A549 (cell line): ENCODE data around the gene RASSF3. TPM values are rescaled to one million over a fixed set of nuclear protein-coding genes. Genes with fewer than 3 reads are reported as not detected.
A peak's percentile ranks its signal among the peaks of the same experiment; 100 is the strongest.

ENCODE experiments used
- ATAC-seq, 2 experiments: fragments of 200-7000 bp in 1 of 2; fragments of >200 bp in 1 of 2; cut with Nextera tagmentation in 1 of 2; cut with Tn5 transposase in 1 of 2; 3 replicates each; pipeline versions ENCODE4 v1.8.0 to v1.9.1; 2018 to 2020; ENCODE audit warnings: mild to moderate bottlenecking in 1 of 2, moderate library complexity in 1 of 2
- CTCF ChIA-PET: fragments of 300-600 bp; sonication (Branson Sonifier 250); formaldehyde crosslinking; extraction: SDS; loops from one replicate; lab custom pipeline; 2021; ENCODE audit warnings: antibody characterized with exemption, inconsistent platforms; lab: Yijun Ruan, JAX
- POLR2A ChIA-PET: fragments of 350-600 bp; formaldehyde crosslinking; extraction: SDS; loops from one replicate; lab custom pipeline; 2021; ENCODE audit warnings: antibody characterized with exemption, inconsistent platforms; lab: Yijun Ruan, JAX
- DNase-seq, 2 experiments: peaks; one replicate each; pipeline versions ENCODE4 v3.0.0 to v3.0.0-alpha.2; 2011 to 2016; ENCODE audit warnings: low read depth in 1 of 2, low spot score in 1 of 2
- FAIRE-seq: peaks from 2 replicates; lab custom pipeline; 2011; peaks lifted over from hg19 to GRCh38; lab: Jason Lieb, UNC
- H3K27ac ChIP-seq, 2 experiments: fragments of >200 bp; sonication (Bioruptor Twin); formaldehyde crosslinking; 3 replicates each; pipeline ENCODE4 v1.5.1; 2016 to 2017
- H3K4me1 ChIP-seq: fragments of >200 bp; sonication (Bioruptor Twin); formaldehyde crosslinking; 3 replicates; pipeline ENCODE4 v1.6.1; 2016
- H3K4me2 ChIP-seq: fragments of >200 bp; sonication (Bioruptor Twin); formaldehyde crosslinking; 3 replicates; pipeline ENCODE4 v1.6.1; 2016
- H3K4me3 ChIP-seq: fragments of >200 bp; sonication (Bioruptor Twin); formaldehyde crosslinking; 3 replicates; pipeline ENCODE4 v1.5.1; 2016
- H3K9me3 ChIP-seq: fragments of >200 bp; sonication (Bioruptor Twin); formaldehyde crosslinking; 3 replicates; pipeline ENCODE4 v1.6.1; 2016
- BCL3 ChIP-seq: fragments of >200 bp; sonication (Bioruptor Twin); formaldehyde crosslinking; IDR thresholded peaks from 3 replicates; pipeline ENCODE4 v1.6.1; 2016
- CEBPB ChIP-seq, 2 experiments: fragments of >200 bp in 1 of 2; sonication (Bioruptor Twin) in 1 of 2; formaldehyde crosslinking in 1 of 2; IDR thresholded peaks; 2 replicates each; pipeline ENCODE4 v1.6.1; 2012 to 2016
- GATA3 ChIP-seq: IDR thresholded peaks from 2 replicates; pipeline ENCODE4 v1.6.1; 2012; ENCODE audit warnings: borderline replicate concordance
- KDM5A ChIP-seq: fragments of 200-600 bp; sonication (generic); IDR thresholded peaks from 2 replicates; pipeline ENCODE4 v1.6.1; 2016; ENCODE audit warnings: antibody characterized with exemption, mild to moderate bottlenecking
- NFE2L2 ChIP-seq: fragments of 150-350 bp; conservative IDR thresholded peaks from 2 replicates; pipeline ENCODE4 v1.6.1; 2014; ENCODE audit warnings: low read length
- PHF8 ChIP-seq: fragments of 200-600 bp; sonication (generic); IDR thresholded peaks from 2 replicates; pipeline ENCODE4 v1.6.1; 2016; ENCODE audit warnings: low read depth, mild to moderate bottlenecking, antibody characterized with exemption, moderate library complexity, borderline replicate concordance
- POLR2A ChIP-seq: IDR thresholded peaks from 2 replicates; pipeline ENCODE4 v1.6.1; 2012; ENCODE audit warnings: mild to moderate bottlenecking, low read length
- POLR2AphosphoS2 ChIP-seq: conservative IDR thresholded peaks from 2 replicates; pipeline ENCODE4 v1.6.1; 2012; ENCODE audit warnings: low read length, improper control_type of control experiment, inconsistent platforms
- RCOR1 ChIP-seq: fragments of 150-350 bp; IDR thresholded peaks from 2 replicates; pipeline ENCODE4 v1.6.1; 2014; ENCODE audit warnings: antibody characterized with exemption, low read length, low read depth
- SREBF2 ChIP-seq: fragments of 450-650 bp; IDR thresholded peaks from 2 replicates; pipeline ENCODE4 v1.6.1; 2014; ENCODE audit warnings: mild to moderate bottlenecking, moderate library complexity
- WGBS: methylation state at CpG from one replicate; pipeline ENCODE4 v1.1.6; 2017; ENCODE audit errors: missing lambda C conversion rate; 5-methylcytosine and 5-hydroxymethylcytosine counted together
- polyA plus RNA-seq, 4 experiments: library from polyadenylated mRNA; depleted of rRNA in 3 of 4; stranded (reverse); fragments of >200 nt; fragmentation: RNase III in 1 of 4; extraction: RNeasy Plus Mini Kit Qiagen cat#74134 plus additional on column Dnase treatment in 1 of 4; gene quantifications; 2 replicates in 3 of 4; 3 replicates in 1 of 4; pipeline ENCODE4 v1.2.3, GENCODE V29; 2011 to 2017
- TF ChIP-seq, protein P1 (sequence below): fragments of 450-650 bp; IDR thresholded peaks from 2 replicates; pipeline ENCODE4 v1.6.1; 2014; ENCODE audit warnings: antibody characterized with exemption
- TF ChIP-seq, protein P2 (sequence below): fragments of 150-350 bp; IDR thresholded peaks from 2 replicates; pipeline ENCODE4 v1.6.1; 2014; ENCODE audit warnings: low read depth, mild to moderate bottlenecking, low read length

The RASSF3 gene
- polyA plus RNA-seq, 2 of the 4 experiments (the other 2 are of a cell fraction): 19.7 to 35.4 TPM

- FAIRE-seq (no peak), ATAC-seq (peak; percentile 21 to 58; a peak in 4 of 6 replicates), DNase-seq (no peak)
- WGBS: 21% methylated on average over 7 of the region's 7 CpGs
- Histone ChIP-seq H3K27ac (peak overlapping the region; percentile 74 to 87), H3K9me3 (peaks cover 17% of the 10 kb centered on the region), H3K4me1 (peaks cover 49% of the 10 kb centered on the region), H3K4me3 (peak overlapping the region; percentile 3; the same call in 1 of the 3 replicates), H3K4me2 (peak overlapping the region; percentile 81)
- POLR2A ChIA-PET: no interaction called here
- CTCF ChIA-PET: interaction anchor here (0.7 to 1.3 kb wide), 4 partner anchors 10 to 55 kb away, joined by 3 to 5 read pairs (median 4); no protein-coding TSS in a partner anchor
- TF ChIP-seq POLR2A (no peak), RCOR1 (no peak)
These were observed 24.3 kb downstream of the RASSF3 start for GRCh38 chr12:64634508-64635092.

- DNase-seq (no peak), ATAC-seq (no peak), FAIRE-seq (no peak)
- WGBS: 64% methylated on average over 5 of the region's 5 CpGs
- CTCF ChIA-PET: interaction anchor here (0.6 to 1.1 kb wide), 4 partner anchors 9 to 60 kb away, joined by 3 to 5 read pairs (median 4); no protein-coding TSS in a partner anchor
- Histone ChIP-seq H3K9me3 (peaks cover 17% of the 10 kb centered on the region), H3K4me1 (peaks cover 51% of the 10 kb centered on the region), H3K4me2 (peak overlapping the region; percentile 81), H3K27ac (peak overlapping the region; percentile 74 to 87), H3K4me3 (no peak overlapping the region)
- POLR2A ChIA-PET: no interaction called here
- TF ChIP-seq POLR2AphosphoS2: no peak
- no peak for TF ChIP-seq NFE2L2
- TF ChIP-seq, protein P1, sequence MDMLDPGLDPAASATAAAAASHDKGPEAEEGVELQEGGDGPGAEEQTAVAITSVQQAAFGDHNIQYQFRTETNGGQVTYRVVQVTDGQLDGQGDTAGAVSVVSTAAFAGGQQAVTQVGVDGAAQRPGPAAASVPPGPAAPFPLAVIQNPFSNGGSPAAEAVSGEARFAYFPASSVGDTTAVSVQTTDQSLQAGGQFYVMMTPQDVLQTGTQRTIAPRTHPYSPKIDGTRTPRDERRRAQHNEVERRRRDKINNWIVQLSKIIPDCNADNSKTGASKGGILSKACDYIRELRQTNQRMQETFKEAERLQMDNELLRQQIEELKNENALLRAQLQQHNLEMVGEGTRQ: no peak
These were observed 25.2 kb downstream of the RASSF3 start for GRCh38 chr12:64635356-64635998.

DNA sequence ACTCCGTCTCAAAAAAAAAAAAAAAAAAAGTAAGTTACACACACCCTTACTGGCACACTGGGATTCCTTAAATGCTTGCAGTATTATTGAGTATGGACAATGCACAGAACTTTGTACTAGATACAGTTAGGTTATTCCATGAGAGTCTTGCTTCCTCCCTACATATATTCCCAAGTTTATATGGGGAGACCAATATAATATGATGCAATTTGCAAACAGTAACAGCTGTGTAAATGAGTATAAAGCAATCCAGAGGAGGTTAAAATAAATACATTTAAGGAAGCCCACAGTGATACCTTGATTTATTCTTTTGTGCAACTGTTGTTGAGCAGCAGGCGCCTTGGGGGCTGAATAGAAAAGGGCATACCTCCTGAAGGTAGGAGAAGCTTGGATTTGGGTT, 26.6 kb downstream of the RASSF3 start:
- no peak for ATAC-seq

GRCh38 chr12:64639466-64639865, 29.2 kb downstream of the RASSF3 start:
- TF ChIP-seq, protein P2, sequence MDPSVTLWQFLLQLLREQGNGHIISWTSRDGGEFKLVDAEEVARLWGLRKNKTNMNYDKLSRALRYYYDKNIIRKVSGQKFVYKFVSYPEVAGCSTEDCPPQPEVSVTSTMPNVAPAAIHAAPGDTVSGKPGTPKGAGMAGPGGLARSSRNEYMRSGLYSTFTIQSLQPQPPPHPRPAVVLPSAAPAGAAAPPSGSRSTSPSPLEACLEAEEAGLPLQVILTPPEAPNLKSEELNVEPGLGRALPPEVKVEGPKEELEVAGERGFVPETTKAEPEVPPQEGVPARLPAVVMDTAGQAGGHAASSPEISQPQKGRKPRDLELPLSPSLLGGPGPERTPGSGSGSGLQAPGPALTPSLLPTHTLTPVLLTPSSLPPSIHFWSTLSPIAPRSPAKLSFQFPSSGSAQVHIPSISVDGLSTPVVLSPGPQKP: no peak
- TF ChIP-seq KDM5A: no peak
- TF ChIP-seq SREBF2: no peak
- no peak for TF ChIP-seq PHF8
- ChIA-PET POLR2A (no interaction called here), CTCF (no interaction called here)
- Histone ChIP-seq H3K4me2 (no peak overlapping the region), H3K9me3 (no peaks in the 10 kb centered on the region), H3K27ac (0 out of 6 replicates have a peak overlapping the region, but pooled peaks of 1 of the 2 experiments have one; percentile 20), H3K4me3 (no peak overlapping the region), H3K4me1 (peaks cover 64% of the 10 kb centered on the region)
- ATAC-seq (no peak), FAIRE-seq (no peak), DNase-seq (no peak)
- WGBS: 94% methylated on average over 1 of the region's 1 CpG

More for the DNA sequence above, 26.6 kb downstream of the RASSF3 start:
- CTCF ChIA-PET: interaction anchor here (0.6 to 1.4 kb wide), 4 partner anchors 11 to 87 kb away, joined by 3 to 4 read pairs (median 4); no protein-coding TSS in a partner anchor
- Histone ChIP-seq H3K4me1 (peaks cover 56% of the 10 kb centered on the region), H3K9me3 (peaks cover 17% of the 10 kb centered on the region), H3K4me2 (peak overlapping the region; percentile 81), H3K27ac (peak overlapping the region; percentile 32 to 87), H3K4me3 (no peak overlapping the region)
- TF ChIP-seq GATA3: 0 out of 2 replicates have a peak, but pooled peaks have one; percentile 51
- peak; percentile 32 to 84; a peak in 3 of 4 replicates for TF ChIP-seq CEBPB (IDR thresholded peaks at IDR 0.05)
- TF ChIP-seq BCL3: no peak
- FAIRE-seq (no peak), DNase-seq (no peak)
- POLR2A ChIA-PET: no interaction called here
- WGBS: 55% methylated on average over 2 of the region's 2 CpGs
